ENCODE measurements around the gene OLFML2B. TPM values are rescaled to one million over a fixed set of nuclear protein-coding genes. Genes with fewer than 3 reads are reported as not detected.

OLFML2B gene
- total RNA-seq, 1 experiment from 2014 or later = not detected

DNA sequence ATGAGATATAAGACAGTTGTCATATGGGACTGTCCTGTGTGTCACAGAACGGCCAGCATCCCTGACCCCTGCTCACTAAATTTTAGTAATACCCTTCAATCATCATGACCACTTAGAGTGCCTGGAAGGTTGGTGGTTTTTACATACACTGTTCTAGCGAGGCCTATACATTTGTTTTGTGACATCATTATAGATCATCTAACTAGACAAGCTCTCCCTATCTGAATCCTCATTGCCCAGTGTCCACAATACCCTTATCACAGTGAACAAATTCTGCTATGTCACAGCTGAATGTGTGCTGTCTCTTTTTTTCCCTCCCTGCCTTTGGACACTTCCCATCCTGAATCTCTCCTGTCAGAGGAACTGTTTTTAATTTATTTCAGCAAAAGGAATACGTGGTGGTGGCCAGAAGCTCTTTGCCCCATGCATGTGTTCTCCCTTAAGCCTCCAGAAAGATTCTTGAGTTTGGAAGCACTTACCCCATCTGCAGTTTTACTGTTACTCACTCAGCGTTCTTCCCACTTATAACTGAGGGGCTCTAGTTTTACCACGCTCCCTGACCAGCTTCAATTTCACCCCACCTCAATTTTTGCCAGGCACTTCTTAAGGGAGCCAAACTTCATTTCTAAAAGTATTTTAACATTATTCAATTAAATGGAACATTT lies 70.3 kb downstream of the OLFML2B start:
- TF ChIP-seq, protein P1, sequence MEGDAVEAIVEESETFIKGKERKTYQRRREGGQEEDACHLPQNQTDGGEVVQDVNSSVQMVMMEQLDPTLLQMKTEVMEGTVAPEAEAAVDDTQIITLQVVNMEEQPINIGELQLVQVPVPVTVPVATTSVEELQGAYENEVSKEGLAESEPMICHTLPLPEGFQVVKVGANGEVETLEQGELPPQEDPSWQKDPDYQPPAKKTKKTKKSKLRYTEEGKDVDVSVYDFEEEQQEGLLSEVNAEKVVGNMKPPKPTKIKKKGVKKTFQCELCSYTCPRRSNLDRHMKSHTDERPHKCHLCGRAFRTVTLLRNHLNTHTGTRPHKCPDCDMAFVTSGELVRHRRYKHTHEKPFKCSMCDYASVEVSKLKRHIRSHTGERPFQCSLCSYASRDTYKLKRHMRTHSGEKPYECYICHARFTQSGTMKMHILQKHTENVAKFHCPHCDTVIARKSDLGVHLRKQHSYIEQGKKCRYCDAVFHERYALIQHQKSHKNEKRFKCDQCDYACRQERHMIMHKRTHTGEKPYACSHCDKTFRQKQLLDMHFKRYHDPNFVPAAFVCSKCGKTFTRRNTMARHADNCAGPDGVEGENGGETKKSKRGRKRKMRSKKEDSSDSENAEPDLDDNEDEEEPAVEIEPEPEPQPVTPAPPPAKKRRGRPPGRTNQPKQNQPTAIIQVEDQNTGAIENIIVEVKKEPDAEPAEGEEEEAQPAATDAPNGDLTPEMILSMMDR (IDR thresholded peaks at IDR 0.05; ENCODE audit: unreplicated experiment) = no peak
- POLR2A ChIA-PET = interaction anchor here (1.1 kb wide), 1 partner anchor 9 kb away, joined by 3 read pairs; no protein-coding TSS in a partner anchor
- H3K9me3 Mint-ChIP-seq (ENCODE audit: unreplicated experiment) = no peaks in the 10 kb centered on the region
- DNase-seq (ENCODE audit: unreplicated experiment) = no peak
- peaks cover 19% of the 10 kb centered on the region for H3K4me1 Mint-ChIP-seq (ENCODE audit: insufficient read depth, unreplicated experiment)
- CTCF ChIA-PET = interaction anchor here (1.3 to 2.9 kb wide), 2 partner anchors 38 to 161 kb away, joined by 4 to 12 read pairs; no protein-coding TSS in a partner anchor
- no TSS peak for BruUV-seq (replicated peaks)
- H3K27ac Mint-ChIP-seq (ENCODE audit: low read depth, unreplicated experiment) = peak overlapping the region; percentile 28
- H3K4me3 Mint-ChIP-seq (ENCODE audit: unreplicated experiment) = no peak overlapping the region
- H3K27me3 Mint-ChIP-seq (ENCODE audit: insufficient read depth, unreplicated experiment) = no peaks in the 10 kb centered on the region
- H3K36me3 Mint-ChIP-seq (ENCODE audit: insufficient read depth, unreplicated experiment) = peaks cover 10% of the 10 kb centered on the region
- intact Hi-C loops (cut with micrococcal nuclease) = no loop called here

DNA sequence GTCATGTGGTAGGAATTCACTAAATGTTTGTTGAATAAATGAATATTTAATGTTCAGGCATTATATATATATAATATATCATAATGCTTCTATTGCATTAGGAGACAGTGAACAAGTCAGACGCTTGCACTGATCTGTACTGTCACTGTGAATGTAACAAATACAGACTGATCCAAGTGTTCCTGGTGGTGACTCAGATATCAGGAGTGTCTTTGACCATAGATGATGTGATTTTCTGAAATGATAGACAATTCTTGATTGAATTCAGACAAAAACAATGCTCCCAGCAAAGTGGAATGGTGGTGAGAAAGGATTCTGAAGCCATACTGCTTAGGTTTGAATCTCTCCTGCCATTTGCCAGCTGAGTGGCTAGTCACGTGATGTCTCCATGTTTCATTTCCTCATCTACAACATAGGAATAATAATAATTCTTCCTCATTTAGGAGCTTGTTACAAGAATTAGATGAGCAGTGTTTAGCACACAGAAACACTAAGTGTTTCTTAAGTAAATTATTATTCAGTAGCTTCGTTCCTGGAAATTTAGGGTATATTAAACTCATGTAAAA lies 71.0 kb downstream of the OLFML2B start:
- peaks cover 6% of the 10 kb centered on the region for H3K36me3 Mint-ChIP-seq (ENCODE audit: insufficient read depth, unreplicated experiment)
- POLR2A ChIA-PET = interaction anchor here (0.7 to 1.1 kb wide), 3 partner anchors 9 to 236 kb away, joined by 3 to 4 read pairs (median 3); no protein-coding TSS in a partner anchor
- BruUV-seq (replicated peaks) = no TSS peak
- CTCF ChIA-PET = interaction anchor here (0.6 to 2.9 kb wide), 2 partner anchors 19 to 160 kb away, joined by 3 to 12 read pairs; no protein-coding TSS in a partner anchor
- TF ChIP-seq, protein P1 (IDR thresholded peaks at IDR 0.05; ENCODE audit: unreplicated experiment) = no peak
- H3K4me1 Mint-ChIP-seq (ENCODE audit: insufficient read depth, unreplicated experiment) = peaks cover 14% of the 10 kb centered on the region
- H3K27ac Mint-ChIP-seq (ENCODE audit: low read depth, unreplicated experiment) = no peak overlapping the region
- H3K4me3 Mint-ChIP-seq (ENCODE audit: unreplicated experiment) = no peak overlapping the region
- no peaks in the 10 kb centered on the region for H3K9me3 Mint-ChIP-seq (ENCODE audit: unreplicated experiment)
- DNase-seq (ENCODE audit: unreplicated experiment) = no peak
- intact Hi-C loops (cut with micrococcal nuclease) = no loop called here
- H3K27me3 Mint-ChIP-seq (ENCODE audit: insufficient read depth, unreplicated experiment) = no peaks in the 10 kb centered on the region

DNA sequence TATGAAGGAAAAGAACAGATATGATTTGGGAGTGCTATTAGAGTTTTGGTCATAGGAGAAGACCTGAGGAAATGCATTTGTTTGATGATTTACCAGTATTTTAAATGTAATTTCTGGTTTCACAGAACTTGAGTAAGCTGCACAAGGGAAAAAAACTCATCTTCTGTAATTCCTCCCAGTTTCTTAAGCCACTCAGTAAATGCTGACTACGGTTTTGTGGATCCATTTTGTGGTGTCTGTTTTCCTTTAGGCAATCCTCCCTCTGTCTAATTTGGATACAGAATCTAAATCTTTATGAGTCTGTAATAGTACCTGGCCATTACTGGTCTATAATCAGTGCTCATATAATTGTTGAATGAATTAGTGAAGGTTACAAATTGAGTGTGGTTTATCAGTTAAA lies 72.0 kb downstream of the OLFML2B start:
- no TSS peak for BruUV-seq (replicated peaks)
- no peak overlapping the region for H3K27ac Mint-ChIP-seq (ENCODE audit: low read depth, unreplicated experiment)
- no peaks in the 10 kb centered on the region for H3K27me3 Mint-ChIP-seq (ENCODE audit: insufficient read depth, unreplicated experiment)
- CTCF ChIA-PET = no interaction called here
- H3K4me3 Mint-ChIP-seq (ENCODE audit: unreplicated experiment) = no peak overlapping the region
- DNase-seq (ENCODE audit: unreplicated experiment) = no peak
- peaks cover 14% of the 10 kb centered on the region for H3K4me1 Mint-ChIP-seq (ENCODE audit: insufficient read depth, unreplicated experiment)
- no peaks in the 10 kb centered on the region for H3K9me3 Mint-ChIP-seq (ENCODE audit: unreplicated experiment)
- TF ChIP-seq, protein P1 (IDR thresholded peaks at IDR 0.05; ENCODE audit: unreplicated experiment) = no peak
- POLR2A ChIA-PET = interaction anchor here (0.7 kb wide), 2 partner anchors 27 to 235 kb away, joined by 3 to 4 read pairs; no protein-coding TSS in a partner anchor
- H3K36me3 Mint-ChIP-seq (ENCODE audit: insufficient read depth, unreplicated experiment) = peaks cover 6% of the 10 kb centered on the region
- intact Hi-C loops (cut with micrococcal nuclease) = no loop called here

DNA sequence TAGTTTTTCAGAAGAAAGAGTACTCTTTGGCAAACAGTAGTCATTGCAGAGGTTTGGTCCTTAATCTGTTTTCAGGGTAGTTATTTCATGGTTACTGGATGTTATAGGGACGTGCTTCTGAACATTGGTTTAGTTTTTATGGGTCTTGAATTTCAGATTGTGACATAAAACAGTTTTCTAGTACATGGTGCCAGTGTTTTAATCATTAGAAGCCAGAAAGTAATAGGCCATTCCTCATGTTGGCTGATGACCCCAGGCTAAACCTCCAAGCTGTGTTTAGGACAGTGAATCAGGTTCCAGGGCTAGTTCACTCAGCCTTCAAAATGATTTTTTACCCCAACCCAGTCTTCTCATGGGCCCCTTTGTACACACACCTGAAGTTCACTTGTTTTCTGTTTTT lies 73.3 kb downstream of the OLFML2B start:
- intact Hi-C loops (cut with micrococcal nuclease) = no loop called here
- DNase-seq (ENCODE audit: unreplicated experiment) = no peak
- CTCF ChIA-PET = interaction anchor here (1.0 kb wide), 1 partner anchor 158 kb away, joined by 3 read pairs; no protein-coding TSS in a partner anchor
- Mint-ChIP-seq H3K4me1 (ENCODE audit: insufficient read depth, unreplicated experiment) (peaks cover 14% of the 10 kb centered on the region), H3K9me3 (ENCODE audit: unreplicated experiment) (no peaks in the 10 kb centered on the region), H3K27me3 (ENCODE audit: insufficient read depth, unreplicated experiment) (no peaks in the 10 kb centered on the region), H3K27ac (ENCODE audit: low read depth, unreplicated experiment) (no peak overlapping the region), H3K4me3 (ENCODE audit: unreplicated experiment) (no peak overlapping the region), H3K36me3 (ENCODE audit: insufficient read depth, unreplicated experiment) (peaks cover 6% of the 10 kb centered on the region)
- TF ChIP-seq, protein P1 (IDR thresholded peaks at IDR 0.05; ENCODE audit: unreplicated experiment) = no peak
- POLR2A ChIA-PET = interaction anchor here (0.7 kb wide), 1 partner anchor 15 kb away, joined by 3 read pairs; no protein-coding TSS in a partner anchor
- no TSS peak for BruUV-seq (replicated peaks)
